Fibroblast of gingiva (primary cell): ENCODE data around the gene HIRIP3.
A peak's percentile ranks its signal among the peaks of the same experiment; 100 is the strongest.
"Not testable (repeated sequence)": the region's sequence is repeated elsewhere in the genome, so short reads cannot be mapped to it uniquely, and the experiment has no call there.

Experiments
- DNase-seq: peaks from one replicate; pipeline ENCODE4 v3.0.0-alpha.2; 2011; ENCODE audit warnings: low read depth

HIRIP3 gene

GRCh38 chr16:29995324-29995910 lies at the start of gene HIRIP3:
Gene HIRIP3, minus strand, starts transcription at chr16:29995617. Its CDS starts 12 bp downstream, at chr16:29995605.
- peak; percentile 67 for DNase-seq

DNA sequence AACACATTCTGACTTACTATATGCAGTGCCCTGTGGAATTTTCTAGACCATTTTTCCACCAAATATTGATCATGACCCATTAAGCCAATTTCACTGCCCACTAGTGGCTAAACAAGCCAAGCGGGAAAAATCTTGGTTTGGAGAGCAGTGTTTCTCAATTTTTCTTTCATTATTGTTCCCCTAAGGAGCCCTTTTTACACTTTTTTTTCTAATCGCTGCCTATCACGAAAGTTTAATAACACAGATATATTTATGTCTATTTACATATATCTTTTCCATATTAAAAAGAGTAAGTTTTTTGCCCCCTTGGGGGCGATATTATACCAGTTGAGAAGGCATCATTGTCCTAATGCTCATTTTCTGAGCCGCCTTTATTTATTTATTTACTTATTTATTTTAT lies 46.4 kb upstream of the HIRIP3 start:
- no peak for DNase-seq

DNA sequence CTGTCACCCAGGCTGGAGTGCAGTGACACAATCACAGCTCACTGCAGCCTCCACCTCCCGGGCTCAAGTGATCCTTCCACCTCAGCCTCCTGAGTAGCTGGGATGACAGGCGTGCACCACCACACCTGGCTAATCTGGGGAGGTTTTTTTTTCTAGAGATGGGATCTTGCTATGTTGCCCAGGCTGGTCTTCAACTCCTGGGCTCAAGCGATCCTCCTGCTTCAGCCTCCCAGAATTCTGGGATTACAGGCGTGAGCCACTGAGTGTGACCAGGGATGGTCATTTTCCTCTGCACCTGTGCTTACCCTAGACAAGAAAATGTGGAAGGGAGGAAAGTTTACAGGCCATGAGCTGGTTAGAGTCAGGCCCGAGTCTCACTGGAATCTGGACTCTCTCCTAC lies 45.3 kb upstream of the HIRIP3 start:
- DNase-seq = not testable (repeated sequence)

DNA sequence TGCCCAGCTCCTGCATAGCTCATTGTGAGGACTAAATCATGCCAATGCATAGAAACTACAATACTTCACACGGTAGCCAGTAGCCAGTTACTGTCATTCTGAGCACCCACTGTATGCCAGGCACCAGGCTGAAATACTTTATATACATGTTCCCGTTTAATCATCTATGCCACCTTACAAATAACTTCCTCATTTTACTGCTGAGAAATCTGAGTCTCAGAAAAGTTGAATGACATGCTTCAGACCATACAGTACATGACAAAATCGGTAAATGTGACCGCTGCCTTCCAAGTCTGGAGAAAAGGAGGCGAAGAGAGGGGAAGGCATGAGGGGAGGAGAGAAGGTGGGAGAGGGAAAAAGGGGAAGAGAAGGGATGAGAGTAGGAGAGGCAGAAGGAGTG lies 44.8 kb upstream of the HIRIP3 start:
- DNase-seq = no peak

DNA sequence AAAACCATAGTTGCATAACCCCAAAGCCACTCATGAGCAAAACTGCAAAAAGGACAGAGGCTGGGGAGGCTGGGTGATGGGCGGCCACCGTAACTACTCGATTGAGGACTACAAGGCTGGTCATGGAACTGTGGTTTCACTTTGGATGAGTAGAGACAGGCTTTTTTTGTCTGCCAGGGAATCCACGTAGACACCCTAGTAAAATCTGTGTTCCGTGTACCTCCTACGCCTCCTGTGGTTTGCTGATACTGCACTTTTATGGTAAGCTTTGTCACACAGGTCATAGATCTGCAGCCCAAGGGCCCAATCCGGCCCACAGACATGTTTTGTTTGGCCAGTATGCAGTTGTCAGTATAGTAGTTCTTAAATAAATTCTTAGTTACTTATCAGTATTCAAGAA lies 37.9 kb upstream of the HIRIP3 start:
- DNase-seq = no peak

DNA sequence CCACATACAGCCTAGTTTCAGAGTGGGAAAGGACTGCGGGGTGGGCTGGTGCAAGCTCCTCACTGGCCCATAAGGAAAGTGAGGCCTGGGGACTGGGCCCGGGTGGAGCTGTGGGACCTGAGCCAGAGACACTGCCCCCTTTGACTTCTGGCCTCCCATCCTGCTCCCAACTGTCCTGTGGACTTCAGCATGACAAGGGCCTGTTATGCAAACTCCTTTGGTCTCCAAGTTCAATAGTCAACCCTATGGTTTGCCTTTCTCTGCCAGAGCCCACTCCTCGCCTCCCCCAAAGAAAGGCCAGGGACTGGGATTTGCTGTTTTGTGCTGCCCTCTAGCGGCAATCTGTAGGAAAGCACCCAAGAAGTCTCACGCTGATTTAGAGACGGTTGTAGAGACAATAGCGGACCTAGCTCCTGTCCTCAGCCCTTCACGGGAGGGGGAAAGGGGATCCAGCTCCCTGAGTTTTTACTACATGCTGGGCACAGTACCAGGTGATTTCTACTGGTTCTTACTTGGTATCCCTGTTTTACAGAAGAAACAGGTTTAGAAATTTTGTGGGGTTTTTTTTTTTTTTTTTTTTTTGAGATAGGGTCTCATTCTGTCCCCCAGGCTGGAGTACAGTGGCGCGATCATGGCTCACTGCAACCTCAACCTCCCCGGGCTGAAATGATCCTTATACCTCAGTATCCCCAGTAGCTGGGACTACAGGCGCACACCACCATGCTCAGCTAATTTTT lies 36.8 kb upstream of the HIRIP3 start:
- DNase-seq = peak; percentile 40

- DNase-seq = no peak
Observed at GRCh38 chr16:30031477-30031918, 36.1 kb upstream of the HIRIP3 start.

DNA sequence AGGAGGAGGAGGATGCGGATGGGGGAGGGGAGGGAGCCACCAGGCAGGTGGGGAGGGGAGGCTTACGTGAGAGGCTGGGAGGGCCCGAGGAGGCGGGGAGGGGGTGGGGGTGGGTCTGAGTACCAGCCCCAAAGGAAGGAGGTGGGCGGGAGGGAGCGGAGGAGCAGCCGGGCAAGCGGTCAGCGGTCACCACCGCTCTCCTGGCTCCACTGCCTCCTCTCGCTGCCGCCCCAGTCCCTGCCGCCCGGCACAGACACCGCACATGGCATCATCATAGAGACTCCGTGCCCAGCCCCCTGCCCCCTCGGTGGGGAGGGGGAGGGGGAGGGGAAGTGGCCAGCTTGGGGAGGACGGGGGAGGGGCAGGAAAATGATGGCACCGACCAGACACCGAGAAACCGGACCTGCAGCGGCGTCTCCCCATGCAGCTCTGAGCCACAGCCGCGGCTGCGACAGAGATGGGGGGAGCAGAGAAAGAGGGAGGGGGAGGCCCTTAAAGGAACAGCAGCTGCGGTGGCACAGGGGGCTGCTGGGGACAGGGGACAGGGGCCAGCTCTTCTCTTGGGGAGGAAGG lies 35.5 kb upstream of the HIRIP3 start, which contains the start of gene TLCD3B:
TLCD3B (minus strand) TSS at position 431 of the 573 bp plus-strand sequence. CDS start 744 bp downstream, outside the sequence.
- no peak for DNase-seq

DNA sequence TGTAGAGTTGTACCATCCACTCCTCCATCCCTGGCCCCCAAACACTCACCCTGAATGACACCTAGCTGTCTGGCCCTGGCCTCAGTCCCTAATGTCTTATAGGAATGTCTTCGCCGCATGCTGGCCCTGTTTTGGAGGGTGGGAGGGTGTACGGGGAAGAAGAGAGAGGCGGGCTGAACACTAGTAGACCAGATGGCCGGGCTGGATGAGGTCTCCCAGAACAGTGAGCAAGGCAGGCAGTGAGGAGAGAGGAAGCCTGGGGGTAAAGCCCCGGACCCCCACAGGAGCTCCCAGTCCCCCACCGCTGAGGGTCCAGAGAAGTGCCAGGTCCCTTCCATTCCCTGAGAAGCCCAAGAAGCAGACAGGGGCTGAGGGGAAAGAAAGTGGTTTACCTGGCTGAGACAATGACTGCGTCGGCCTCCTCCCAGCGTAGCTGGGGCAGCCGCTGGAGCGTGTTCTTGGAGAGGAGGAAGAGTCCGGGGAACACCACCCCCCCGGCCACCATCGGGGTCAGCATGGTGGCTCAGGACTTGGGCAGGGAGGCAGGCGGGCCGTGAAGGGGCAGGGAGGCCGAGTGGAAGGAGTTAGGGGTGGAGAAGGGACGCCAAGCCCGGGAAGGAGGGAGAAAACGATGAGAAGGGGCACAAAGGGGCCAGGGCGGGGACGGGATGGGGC lies 34.7 kb upstream of the HIRIP3 start:
- DNase-seq = no peak

- DNase-seq = no peak
Observed at GRCh38 chr16:30028438-30029076, 33.1 kb upstream of the HIRIP3 start.

DNA sequence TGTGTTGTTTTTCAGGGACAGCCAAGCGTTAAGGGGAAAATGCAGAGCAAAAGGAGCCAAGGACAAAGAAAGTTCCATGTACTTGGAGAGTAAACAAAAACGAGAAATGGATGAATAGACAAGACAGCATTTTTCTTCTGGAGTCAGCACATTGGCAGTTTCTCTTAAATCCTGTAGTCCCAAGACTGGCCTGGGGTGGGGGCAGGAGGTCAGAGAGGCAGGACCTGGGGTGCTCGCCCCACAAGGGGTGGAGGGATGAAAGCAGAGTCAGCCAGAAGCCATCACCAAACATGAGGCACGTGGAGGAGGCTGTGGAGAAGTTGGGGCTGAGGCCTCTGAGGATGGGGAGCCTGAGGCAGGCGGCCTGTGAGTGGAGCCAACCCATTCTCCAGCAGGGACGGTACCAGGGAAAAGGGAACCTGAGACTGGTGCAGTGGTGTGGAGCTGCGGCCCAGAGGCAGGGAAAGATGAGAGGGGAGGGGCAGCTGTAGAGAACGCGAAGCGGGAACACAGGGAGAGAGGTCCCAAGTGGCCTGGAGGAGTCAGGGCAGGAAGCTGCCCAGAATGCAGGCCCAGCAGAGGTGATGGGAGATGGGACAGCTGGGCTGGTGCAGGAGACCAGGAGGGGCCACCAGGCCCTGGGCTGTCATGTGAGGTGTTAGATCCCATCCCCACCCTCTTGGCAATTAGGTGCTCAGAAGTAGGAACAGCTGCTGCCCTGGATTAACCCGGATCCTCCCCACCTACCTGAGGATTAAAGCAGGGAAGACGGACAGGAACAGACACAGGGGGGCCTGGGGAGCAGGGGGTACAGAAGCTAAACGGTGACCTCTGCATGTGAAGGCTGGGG lies 32.4 kb upstream of the HIRIP3 start:
- no peak for DNase-seq

DNA sequence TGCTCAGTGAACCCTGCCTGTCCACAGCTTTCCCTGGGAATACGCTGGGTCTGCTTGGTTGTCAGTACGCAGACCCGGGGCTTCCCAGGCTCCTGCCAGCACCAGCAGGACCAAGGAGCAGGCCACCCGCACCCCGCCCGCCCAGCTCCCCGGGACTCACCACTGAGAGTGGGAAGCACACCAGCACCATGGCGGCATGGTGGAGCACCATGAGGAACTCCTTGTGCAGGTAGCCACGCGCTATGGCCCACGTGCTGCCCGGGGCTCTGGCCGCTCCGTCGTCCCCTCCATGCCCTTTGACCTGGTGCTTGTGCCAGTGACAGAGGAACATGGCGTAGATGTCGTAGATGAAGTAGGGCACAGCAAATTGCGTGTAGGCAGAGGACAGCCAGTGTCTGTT lies 31.0 kb upstream of the HIRIP3 start:
- no peak for DNase-seq

- DNase-seq = no peak
Observed at GRCh38 chr16:30025574-30025973, 30.2 kb upstream of the HIRIP3 start.

- no peak for DNase-seq
Observed at GRCh38 chr16:30025156-30025555, 29.7 kb upstream of the HIRIP3 start.

DNA sequence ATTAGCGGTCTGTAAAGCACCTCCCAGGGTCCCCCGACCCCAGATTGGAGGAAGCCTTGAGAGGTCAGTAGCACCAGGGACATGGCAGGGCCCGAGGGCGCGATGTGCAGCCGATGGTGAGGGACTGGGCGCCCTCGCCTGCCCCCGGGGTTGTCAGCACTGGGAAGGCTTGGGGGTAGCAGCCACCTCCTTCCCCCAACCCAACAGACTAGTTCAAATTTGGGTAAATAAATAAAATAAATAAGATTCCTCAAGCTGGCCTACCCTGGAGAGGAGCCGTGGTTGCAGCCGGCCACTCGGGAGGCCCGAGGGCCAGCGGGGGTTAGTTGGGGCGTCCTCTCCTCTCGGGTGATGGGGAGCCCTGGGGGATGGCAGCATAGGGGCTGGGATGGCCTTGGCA lies 29.0 kb upstream of the HIRIP3 start:
- DNase-seq = no peak

GRCh38 chr16:30023586-30023985 lies 28.2 kb upstream of the HIRIP3 start:
- DNase-seq = no peak

GRCh38 chr16:30022887-30023286 lies 27.5 kb upstream of the HIRIP3 start, which contains the start of gene C16orf92:
Gene C16orf92, plus strand, starts transcription at chr16:30023198. Its CDS starts 143 bp downstream, at chr16:30023341.
- DNase-seq = no peak

GRCh38 chr16:30018731-30019158 lies 23.3 kb upstream of the HIRIP3 start:
- DNase-seq = no peak

GRCh38 chr16:30017937-30018336 lies 22.5 kb upstream of the HIRIP3 start:
- DNase-seq = not testable (repeated sequence)

DNA sequence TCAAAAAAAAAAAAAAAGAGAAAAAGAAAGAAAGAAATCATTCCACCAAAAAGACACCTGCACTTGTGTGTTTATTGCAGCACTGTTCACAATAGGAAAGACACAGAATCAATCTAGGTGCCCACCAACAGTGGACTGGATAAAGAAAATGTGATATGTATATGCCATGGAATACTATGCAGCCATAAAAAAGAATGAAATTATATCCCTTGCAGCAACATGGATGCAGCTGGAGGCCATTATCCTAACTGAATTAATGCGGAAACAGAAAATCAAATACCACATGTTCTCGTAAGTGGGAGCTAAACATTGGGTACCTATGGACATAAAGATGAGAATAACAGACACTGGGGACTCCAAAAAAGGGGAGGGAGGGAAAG lies 21.9 kb upstream of the HIRIP3 start:
- DNase-seq = no peak
